ENCODE measurements around the gene GDPD4.
"Not testable (repeated sequence)": the region's sequence is repeated elsewhere in the genome, so short reads cannot be mapped to it uniquely, and the experiment has no call there.

GDPD4 gene

GRCh38 chr11:77302752-77303151 is 1.3 kb upstream of the GDPD4 start:
- no peak overlapping the region for H3K4me2 ChIP-seq (ENCODE audit: low read depth, low read length)
- TF ChIP-seq EZH2 (optimal IDR thresholded peaks at IDR 0.05; ENCODE audit: low read depth, low read length) (no peak), EZH2phosphoT487 (IDR thresholded peaks at IDR 0.05; ENCODE audit: low read length) (no peak)
- TF ChIP-seq, protein P1, sequence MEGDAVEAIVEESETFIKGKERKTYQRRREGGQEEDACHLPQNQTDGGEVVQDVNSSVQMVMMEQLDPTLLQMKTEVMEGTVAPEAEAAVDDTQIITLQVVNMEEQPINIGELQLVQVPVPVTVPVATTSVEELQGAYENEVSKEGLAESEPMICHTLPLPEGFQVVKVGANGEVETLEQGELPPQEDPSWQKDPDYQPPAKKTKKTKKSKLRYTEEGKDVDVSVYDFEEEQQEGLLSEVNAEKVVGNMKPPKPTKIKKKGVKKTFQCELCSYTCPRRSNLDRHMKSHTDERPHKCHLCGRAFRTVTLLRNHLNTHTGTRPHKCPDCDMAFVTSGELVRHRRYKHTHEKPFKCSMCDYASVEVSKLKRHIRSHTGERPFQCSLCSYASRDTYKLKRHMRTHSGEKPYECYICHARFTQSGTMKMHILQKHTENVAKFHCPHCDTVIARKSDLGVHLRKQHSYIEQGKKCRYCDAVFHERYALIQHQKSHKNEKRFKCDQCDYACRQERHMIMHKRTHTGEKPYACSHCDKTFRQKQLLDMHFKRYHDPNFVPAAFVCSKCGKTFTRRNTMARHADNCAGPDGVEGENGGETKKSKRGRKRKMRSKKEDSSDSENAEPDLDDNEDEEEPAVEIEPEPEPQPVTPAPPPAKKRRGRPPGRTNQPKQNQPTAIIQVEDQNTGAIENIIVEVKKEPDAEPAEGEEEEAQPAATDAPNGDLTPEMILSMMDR (IDR thresholded peaks at IDR 0.05; ENCODE audit: low read length), result no peak
- H2AFZ ChIP-seq (ENCODE audit: low read length), result no peak overlapping the region
- H3K27me3 ChIP-seq (replicated peaks; ENCODE audit: insufficient read depth, low read length), result no peaks in the 10 kb centered on the region
- no peaks in the 10 kb centered on the region for H3K9me2 ChIP-seq (replicated peaks; ENCODE audit: insufficient read depth, low read length)
- H3K27ac ChIP-seq (ENCODE audit: low read length), result no peak overlapping the region
- H3K79me2 ChIP-seq (ENCODE audit: low read length), result no peaks in the 10 kb centered on the region
- no peak overlapping the region for H3K9ac ChIP-seq (ENCODE audit: low read length)
- H3K9me3 ChIP-seq (replicated peaks; ENCODE audit: insufficient read depth, low read length), result no peaks in the 10 kb centered on the region
- H3K4me3 ChIP-seq (ENCODE audit: low read length), result no peak overlapping the region
- H4K20me1 ChIP-seq (ENCODE audit: insufficient read depth, low read length), result no peaks in the 10 kb centered on the region
- no peaks in the 10 kb centered on the region for H3F3A ChIP-seq (ENCODE audit: insufficient read depth, low read length)
- no peak for DNase-seq
- H3K4me1 ChIP-seq (ENCODE audit: low read length), result no peaks in the 10 kb centered on the region
- no peaks in the 10 kb centered on the region for H3K36me3 ChIP-seq (replicated peaks; ENCODE audit: insufficient read depth, low read length)

DNA sequence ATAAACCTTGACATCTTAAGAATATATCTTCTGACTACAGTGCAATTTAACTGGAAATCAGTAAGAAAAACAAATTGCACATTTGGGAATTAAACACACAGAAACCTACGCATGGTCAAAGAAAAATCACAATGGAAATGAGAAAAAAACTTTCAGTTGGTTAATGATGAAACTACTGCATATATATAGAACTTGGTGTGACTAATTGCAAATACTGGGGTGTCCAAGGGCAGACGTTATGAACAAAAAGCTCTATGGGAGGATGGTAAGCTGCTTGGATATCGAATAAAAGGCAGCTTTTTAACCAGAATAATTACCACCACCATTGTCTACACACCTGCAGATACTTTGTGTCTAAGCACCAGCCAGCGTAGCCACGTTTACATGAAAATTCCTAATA is 791 bp downstream of the GDPD4 start:
- no peaks in the 10 kb centered on the region for H3K79me2 ChIP-seq (ENCODE audit: low read length)
- no peaks in the 10 kb centered on the region for H4K20me1 ChIP-seq (ENCODE audit: insufficient read depth, low read length)
- no peaks in the 10 kb centered on the region for H3K36me3 ChIP-seq (replicated peaks; ENCODE audit: insufficient read depth, low read length)
- H3K27ac ChIP-seq (ENCODE audit: low read length), result no peak overlapping the region
- no peaks in the 10 kb centered on the region for H3F3A ChIP-seq (ENCODE audit: insufficient read depth, low read length)
- no peak for TF ChIP-seq EZH2phosphoT487 (IDR thresholded peaks at IDR 0.05; ENCODE audit: low read length)
- no peak for TF ChIP-seq EZH2 (optimal IDR thresholded peaks at IDR 0.05; ENCODE audit: low read depth, low read length)
- TF ChIP-seq, protein P1 (IDR thresholded peaks at IDR 0.05; ENCODE audit: low read length), result no peak
- no peak overlapping the region for H3K9ac ChIP-seq (ENCODE audit: low read length)
- H3K4me2 ChIP-seq (ENCODE audit: low read depth, low read length), result no peak overlapping the region
- no peaks in the 10 kb centered on the region for H3K4me1 ChIP-seq (ENCODE audit: low read length)
- H3K9me3 ChIP-seq (replicated peaks; ENCODE audit: insufficient read depth, low read length), result no peaks in the 10 kb centered on the region
- no peaks in the 10 kb centered on the region for H3K27me3 ChIP-seq (replicated peaks; ENCODE audit: insufficient read depth, low read length)
- H3K4me3 ChIP-seq (ENCODE audit: low read length), result no peak overlapping the region
- no peaks in the 10 kb centered on the region for H3K9me2 ChIP-seq (replicated peaks; ENCODE audit: insufficient read depth, low read length)
- no peak overlapping the region for H2AFZ ChIP-seq (ENCODE audit: low read length)
- DNase-seq, result no peak

GRCh38 chr11:77300028-77300427 is 1.5 kb downstream of the GDPD4 start:
- H3K9me3 ChIP-seq (replicated peaks; ENCODE audit: insufficient read depth, low read length); H3K9ac ChIP-seq (ENCODE audit: low read length); H2AFZ ChIP-seq (ENCODE audit: low read length); H3K4me1 ChIP-seq (ENCODE audit: low read length); H3K9me2 ChIP-seq (replicated peaks; ENCODE audit: insufficient read depth, low read length); H3K4me2 ChIP-seq (ENCODE audit: low read depth, low read length); H3K27ac ChIP-seq (ENCODE audit: low read length); H3K27me3 ChIP-seq (replicated peaks; ENCODE audit: insufficient read depth, low read length); H3K4me3 ChIP-seq (ENCODE audit: low read length); DNase-seq; H3F3A ChIP-seq (ENCODE audit: insufficient read depth, low read length); H3K79me2 ChIP-seq (ENCODE audit: low read length); H4K20me1 ChIP-seq (ENCODE audit: insufficient read depth, low read length); H3K36me3 ChIP-seq (replicated peaks; ENCODE audit: insufficient read depth, low read length): not testable (repeated sequence)

- Histone ChIP-seq H3K9me2 (replicated peaks; ENCODE audit: insufficient read depth, low read length) (no peaks in the 10 kb centered on the region), H3K4me2 (ENCODE audit: low read depth, low read length) (no peak overlapping the region), H3F3A (ENCODE audit: insufficient read depth, low read length) (no peaks in the 10 kb centered on the region), H3K4me1 (ENCODE audit: low read length) (no peaks in the 10 kb centered on the region), H3K9me3 (replicated peaks; ENCODE audit: insufficient read depth, low read length) (no peaks in the 10 kb centered on the region), H2AFZ (ENCODE audit: low read length) (no peak overlapping the region), H3K27ac (ENCODE audit: low read length) (no peak overlapping the region), H4K20me1 (ENCODE audit: insufficient read depth, low read length) (no peaks in the 10 kb centered on the region), H3K4me3 (ENCODE audit: low read length) (no peak overlapping the region), H3K9ac (ENCODE audit: low read length) (no peak overlapping the region), H3K27me3 (replicated peaks; ENCODE audit: insufficient read depth, low read length) (no peaks in the 10 kb centered on the region), H3K79me2 (ENCODE audit: low read length) (no peaks in the 10 kb centered on the region), H3K36me3 (replicated peaks; ENCODE audit: insufficient read depth, low read length) (no peaks in the 10 kb centered on the region)
- TF ChIP-seq, protein P1 (IDR thresholded peaks at IDR 0.05; ENCODE audit: low read length), result no peak
- no peak for TF ChIP-seq EZH2phosphoT487 (IDR thresholded peaks at IDR 0.05; ENCODE audit: low read length)
- TF ChIP-seq EZH2 (optimal IDR thresholded peaks at IDR 0.05; ENCODE audit: low read depth, low read length), result no peak
- DNase-seq, result no peak
These were observed 1.9 kb downstream of the GDPD4 start for GRCh38 chr11:77299528-77299993.

Measured in MM.1S (cell line).